Activated T-cell treated with anti-CD3 and anti-CD28 coated beads, Interleukin-2, amount 50 U/mL, for 24 hours (primary cell): ENCODE results near the gene FRMPD2.

Experiments used
- DNase-seq: peaks from one replicate; pipeline ENCODE4 v3.0.0-alpha.2; 2020
- H3K27ac Mint-ChIP-seq: 2 replicates; pipeline ENCODE4 v1.8.0; 2020; ENCODE audit warnings: mild to moderate bottlenecking, mixed read lengths
- H3K27me3 Mint-ChIP-seq: 2 replicates; pipeline ENCODE4 v1.8.0; 2020; ENCODE audit warnings: mixed read lengths
- H3K36me3 Mint-ChIP-seq: 2 replicates; pipeline ENCODE4 v1.8.0; 2020; ENCODE audit warnings: low read depth, mixed read lengths
- H3K4me1 Mint-ChIP-seq: 2 replicates; pipeline ENCODE4 v1.8.0; 2020; ENCODE audit warnings: low read depth, mixed read lengths
- H3K4me3 Mint-ChIP-seq: 2 replicates; pipeline ENCODE4 v1.8.0; 2020; ENCODE audit warnings: mild to moderate bottlenecking, moderate library complexity, mixed read lengths
- H3K9me3 Mint-ChIP-seq: 2 replicates; pipeline ENCODE4 v1.8.0; 2020; ENCODE audit warnings: mixed read lengths

The FRMPD2 gene, protein sequence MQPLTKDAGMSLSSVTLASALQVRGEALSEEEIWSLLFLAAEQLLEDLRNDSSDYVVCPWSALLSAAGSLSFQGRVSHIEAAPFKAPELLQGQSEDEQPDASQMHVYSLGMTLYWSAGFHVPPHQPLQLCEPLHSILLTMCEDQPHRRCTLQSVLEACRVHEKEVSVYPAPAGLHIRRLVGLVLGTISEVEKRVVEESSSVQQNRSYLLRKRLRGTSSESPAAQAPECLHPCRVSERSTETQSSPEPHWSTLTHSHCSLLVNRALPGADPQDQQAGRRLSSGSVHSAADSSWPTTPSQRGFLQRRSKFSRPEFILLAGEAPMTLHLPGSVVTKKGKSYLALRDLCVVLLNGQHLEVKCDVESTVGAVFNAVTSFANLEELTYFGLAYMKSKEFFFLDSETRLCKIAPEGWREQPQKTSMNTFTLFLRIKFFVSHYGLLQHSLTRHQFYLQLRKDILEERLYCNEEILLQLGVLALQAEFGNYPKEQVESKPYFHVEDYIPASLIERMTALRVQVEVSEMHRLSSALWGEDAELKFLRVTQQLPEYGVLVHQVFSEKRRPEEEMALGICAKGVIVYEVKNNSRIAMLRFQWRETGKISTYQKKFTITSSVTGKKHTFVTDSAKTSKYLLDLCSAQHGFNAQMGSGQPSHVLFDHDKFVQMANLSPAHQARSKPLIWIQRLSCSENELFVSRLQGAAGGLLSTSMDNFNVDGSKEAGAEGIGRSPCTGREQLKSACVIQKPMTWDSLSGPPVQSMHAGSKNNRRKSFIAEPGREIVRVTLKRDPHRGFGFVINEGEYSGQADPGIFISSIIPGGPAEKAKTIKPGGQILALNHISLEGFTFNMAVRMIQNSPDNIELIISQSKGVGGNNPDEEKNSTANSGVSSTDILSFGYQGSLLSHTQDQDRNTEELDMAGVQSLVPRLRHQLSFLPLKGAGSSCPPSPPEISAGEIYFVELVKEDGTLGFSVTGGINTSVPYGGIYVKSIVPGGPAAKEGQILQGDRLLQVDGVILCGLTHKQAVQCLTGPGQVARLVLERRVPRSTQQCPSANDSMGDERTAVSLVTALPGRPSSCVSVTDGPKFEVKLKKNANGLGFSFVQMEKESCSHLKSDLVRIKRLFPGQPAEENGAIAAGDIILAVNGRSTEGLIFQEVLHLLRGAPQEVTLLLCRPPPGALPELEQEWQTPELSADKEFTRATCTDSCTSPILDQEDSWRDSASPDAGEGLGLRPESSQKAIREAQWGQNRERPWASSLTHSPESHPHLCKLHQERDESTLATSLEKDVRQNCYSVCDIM (N-terminal part only)

DNA sequence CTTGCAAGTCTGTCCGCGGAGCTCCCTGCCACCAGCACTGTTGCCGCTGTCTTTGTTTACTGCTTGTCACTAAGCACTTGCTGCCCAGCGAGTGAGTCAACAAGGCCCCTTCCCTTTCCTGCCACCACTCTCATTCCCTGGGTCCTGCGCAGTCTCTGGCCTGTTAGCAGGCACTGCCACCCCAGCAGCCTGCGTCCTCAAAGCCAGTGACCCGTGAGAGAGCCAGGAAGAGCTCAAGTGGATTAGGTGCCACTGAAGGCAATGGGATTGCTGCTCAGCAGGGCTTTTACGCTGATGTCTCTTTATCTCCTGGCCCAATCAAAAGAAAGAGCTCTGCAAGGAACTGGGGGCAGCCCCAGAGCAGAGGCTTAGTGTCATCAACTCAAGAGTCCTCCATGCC lies at the start of gene FRMPD2:
Gene FRMPD2, minus strand, starts transcription at position 61 of the 400 bp plus-strand sequence. CDS start 129 bp downstream, outside the sequence.
- Mint-ChIP-seq H3K4me3 (no peak within 1 kb of the TSS), H3K27me3 (peaks cover 15% of the 10 kb centered on the region), H3K36me3 (no peaks in the 10 kb centered on the region), H3K4me1 (no peaks in the 10 kb centered on the region), H3K9me3 (no peaks in the 10 kb centered on the region), H3K27ac (no peak within 1 kb of the TSS)
- DNase-seq = no peak

DNA sequence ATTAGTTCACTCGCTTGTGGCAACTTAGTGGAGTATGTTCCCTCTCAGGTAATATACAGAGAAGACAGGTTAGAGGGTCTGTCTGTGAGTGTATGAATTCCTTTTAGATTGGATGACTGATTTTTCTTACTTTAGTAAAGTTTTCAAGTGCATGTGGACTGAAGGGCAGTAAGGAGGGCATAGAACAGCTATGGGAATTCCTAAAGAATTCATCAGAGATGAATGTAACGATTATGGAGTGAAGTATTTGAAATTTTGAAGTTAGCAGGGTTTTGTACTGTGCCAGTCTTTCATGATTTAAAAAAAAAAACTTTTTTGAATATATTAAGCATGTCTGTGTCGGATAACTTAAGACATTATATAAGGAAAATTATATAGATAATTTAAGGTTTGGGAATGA lies 47.5 kb upstream of the FRMPD2 start:
- no peak for DNase-seq
- H3K4me3 Mint-ChIP-seq = no peak overlapping the region
- H3K36me3 Mint-ChIP-seq = peaks cover 18% of the 10 kb centered on the region
- H3K27ac Mint-ChIP-seq = no peak overlapping the region
- no peaks in the 10 kb centered on the region for H3K9me3 Mint-ChIP-seq
- no peaks in the 10 kb centered on the region for H3K27me3 Mint-ChIP-seq
- peaks cover 41% of the 10 kb centered on the region for H3K4me1 Mint-ChIP-seq

GRCh38 chr10:48317321-48317990 lies 43.0 kb upstream of the FRMPD2 start:
- Mint-ChIP-seq H3K27me3 (no peaks in the 10 kb centered on the region), H3K27ac (no peak overlapping the region), H3K9me3 (no peaks in the 10 kb centered on the region), H3K36me3 (peaks cover 8% of the 10 kb centered on the region), H3K4me1 (peaks cover 28% of the 10 kb centered on the region), H3K4me3 (no peak overlapping the region)
- no peak for DNase-seq

- peaks cover 6% of the 10 kb centered on the region for H3K36me3 Mint-ChIP-seq
Observed at GRCh38 chr10:48316236-48316635, 41.7 kb upstream of the FRMPD2 start.

DNA sequence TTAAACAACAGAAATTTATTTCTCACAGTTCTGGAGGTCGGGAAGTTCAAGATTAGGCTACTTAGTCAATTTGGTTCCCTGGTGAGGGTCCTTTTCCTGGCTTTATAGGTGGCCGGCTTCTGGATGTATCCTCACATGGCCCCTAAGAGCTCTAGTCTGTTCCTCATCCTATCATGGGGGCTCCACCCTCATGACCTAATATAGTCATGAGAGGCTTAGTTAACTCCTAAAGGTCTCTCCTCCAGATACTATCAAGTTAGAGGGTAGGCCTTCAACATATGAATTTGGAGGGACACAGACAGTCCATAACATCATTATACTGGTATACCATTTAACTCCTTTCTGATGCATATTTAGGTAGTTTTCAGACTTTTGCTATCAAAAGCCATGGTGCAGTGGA lies 39.6 kb upstream of the FRMPD2 start:
- Mint-ChIP-seq H3K36me3 (peaks cover 3% of the 10 kb centered on the region), H3K4me3 (no peak overlapping the region), H3K9me3 (no peaks in the 10 kb centered on the region), H3K4me1 (peaks cover 51% of the 10 kb centered on the region), H3K27me3 (no peaks in the 10 kb centered on the region), H3K27ac (no peak overlapping the region)
- DNase-seq = no peak

More at GRCh38 chr10:48316236-48316635, 41.7 kb upstream of the FRMPD2 start:
- H3K4me1 Mint-ChIP-seq = peaks cover 35% of the 10 kb centered on the region
- DNase-seq = no peak
- H3K27ac Mint-ChIP-seq = no peak overlapping the region
- H3K4me3 Mint-ChIP-seq = no peak overlapping the region
- H3K27me3 Mint-ChIP-seq = no peaks in the 10 kb centered on the region
- H3K9me3 Mint-ChIP-seq = no peaks in the 10 kb centered on the region

GRCh38 chr10:48309711-48310226 lies 35.3 kb upstream of the FRMPD2 start:
- peak overlapping the region; percentile 13 for H3K4me3 Mint-ChIP-seq
- peaks cover 6% of the 10 kb centered on the region for H3K36me3 Mint-ChIP-seq
- H3K27me3 Mint-ChIP-seq = no peaks in the 10 kb centered on the region
- no peak for DNase-seq
- H3K9me3 Mint-ChIP-seq = peaks cover 6% of the 10 kb centered on the region
- peaks cover 65% of the 10 kb centered on the region for H3K4me1 Mint-ChIP-seq
- peak overlapping the region; percentile 85 for H3K27ac Mint-ChIP-seq

GRCh38 chr10:48307711-48308018 lies 33.2 kb upstream of the FRMPD2 start:
- Mint-ChIP-seq H3K36me3 (peaks cover 6% of the 10 kb centered on the region), H3K27me3 (no peaks in the 10 kb centered on the region), H3K4me1 (peaks cover 51% of the 10 kb centered on the region), H3K27ac (peak overlapping the region; percentile 70), H3K4me3 (peak overlapping the region; percentile 79), H3K9me3 (peaks cover 6% of the 10 kb centered on the region)
- DNase-seq = no peak

GRCh38 chr10:48306870-48307710 lies 32.6 kb upstream of the FRMPD2 start:
- H3K4me1 Mint-ChIP-seq = peaks cover 47% of the 10 kb centered on the region
- no peak for DNase-seq
- H3K27me3 Mint-ChIP-seq = no peaks in the 10 kb centered on the region

GRCh38 chr10:48306265-48306869 lies 31.9 kb upstream of the FRMPD2 start, which contains the start of gene MAPK8:
Gene MAPK8, plus strand, starts transcription at chr10:48306677. Its CDS starts 94,984 bp downstream, at chr10:48401661.
- no peaks in the 10 kb centered on the region for H3K27me3 Mint-ChIP-seq
- H3K36me3 Mint-ChIP-seq = peaks cover 6% of the 10 kb centered on the region
- peaks cover 6% of the 10 kb centered on the region for H3K9me3 Mint-ChIP-seq
- H3K4me1 Mint-ChIP-seq = peaks cover 41% of the 10 kb centered on the region
- H3K4me3 Mint-ChIP-seq = peak within 1 kb of the TSS; percentile 79
- H3K27ac Mint-ChIP-seq = peak within 1 kb of the TSS; percentile 70
- DNase-seq = peak; percentile 96

More at GRCh38 chr10:48306870-48307710, 32.6 kb upstream of the FRMPD2 start:
- peak overlapping the region; percentile 79 for H3K4me3 Mint-ChIP-seq
- peak overlapping the region; percentile 70 for H3K27ac Mint-ChIP-seq
- H3K9me3 Mint-ChIP-seq = peaks cover 6% of the 10 kb centered on the region
- H3K36me3 Mint-ChIP-seq = peaks cover 6% of the 10 kb centered on the region

GRCh38 chr10:48305905-48306264 lies 31.4 kb upstream of the FRMPD2 start:
- peaks cover 37% of the 10 kb centered on the region for H3K4me1 Mint-ChIP-seq
- H3K36me3 Mint-ChIP-seq = peaks cover 6% of the 10 kb centered on the region

DNA sequence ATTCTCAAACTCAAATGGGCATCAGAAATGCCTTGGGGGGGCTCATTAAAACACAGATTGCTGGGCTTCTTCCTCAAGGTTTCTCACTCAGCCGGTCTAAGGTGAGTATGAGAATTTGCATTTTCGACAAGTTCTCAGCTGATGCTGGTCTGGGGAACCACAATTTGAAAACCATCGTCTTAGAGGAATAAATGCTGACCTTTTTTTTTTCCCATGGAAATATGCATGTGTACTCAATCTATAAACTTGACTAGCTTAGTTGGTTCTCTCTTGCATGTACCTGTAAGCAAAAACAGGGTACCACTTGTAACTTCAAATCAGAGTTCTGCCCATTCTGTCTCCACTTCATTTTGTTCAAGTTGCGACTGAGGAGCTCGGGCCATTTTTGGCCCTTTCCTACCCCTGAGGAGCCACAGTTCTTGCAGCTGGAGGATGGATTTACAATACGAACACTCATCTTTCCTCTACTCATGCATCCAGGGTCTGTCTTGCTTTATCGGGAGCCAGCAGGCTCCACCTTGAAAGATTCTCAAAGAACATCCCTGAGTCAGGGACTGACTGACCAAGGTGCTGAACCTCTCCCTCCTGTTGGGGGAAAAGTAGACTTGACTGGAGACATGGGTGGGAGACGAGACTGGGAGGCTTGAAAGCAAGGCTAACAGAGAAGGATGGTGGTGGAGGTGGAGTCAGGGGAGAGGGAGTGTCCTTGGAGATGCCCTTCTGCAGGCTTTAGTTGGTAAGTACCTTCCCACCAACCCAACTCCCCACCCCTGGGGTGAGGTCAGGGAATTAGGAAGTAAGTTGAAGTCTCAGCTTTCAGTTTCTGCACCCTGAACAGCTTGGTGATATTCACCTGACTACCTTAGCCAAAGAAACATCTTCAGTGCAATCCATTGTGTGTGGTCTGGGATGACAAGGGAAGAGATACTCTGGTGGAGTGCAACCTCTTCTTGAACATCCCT lies 28.3 kb upstream of the FRMPD2 start:
- H3K9me3 Mint-ChIP-seq = peaks cover 6% of the 10 kb centered on the region
- no peak overlapping the region for H3K4me3 Mint-ChIP-seq
- H3K36me3 Mint-ChIP-seq = peaks cover 3% of the 10 kb centered on the region
- no peaks in the 10 kb centered on the region for H3K27me3 Mint-ChIP-seq
- DNase-seq = no peak
- peaks cover 13% of the 10 kb centered on the region for H3K4me1 Mint-ChIP-seq
- no peak overlapping the region for H3K27ac Mint-ChIP-seq

More at GRCh38 chr10:48305905-48306264, 31.4 kb upstream of the FRMPD2 start:
- H3K9me3 Mint-ChIP-seq = peaks cover 6% of the 10 kb centered on the region
- H3K27ac Mint-ChIP-seq = peak overlapping the region; percentile 66
- no peaks in the 10 kb centered on the region for H3K27me3 Mint-ChIP-seq
- H3K4me3 Mint-ChIP-seq = peak overlapping the region; percentile 66
- no peak for DNase-seq

DNA sequence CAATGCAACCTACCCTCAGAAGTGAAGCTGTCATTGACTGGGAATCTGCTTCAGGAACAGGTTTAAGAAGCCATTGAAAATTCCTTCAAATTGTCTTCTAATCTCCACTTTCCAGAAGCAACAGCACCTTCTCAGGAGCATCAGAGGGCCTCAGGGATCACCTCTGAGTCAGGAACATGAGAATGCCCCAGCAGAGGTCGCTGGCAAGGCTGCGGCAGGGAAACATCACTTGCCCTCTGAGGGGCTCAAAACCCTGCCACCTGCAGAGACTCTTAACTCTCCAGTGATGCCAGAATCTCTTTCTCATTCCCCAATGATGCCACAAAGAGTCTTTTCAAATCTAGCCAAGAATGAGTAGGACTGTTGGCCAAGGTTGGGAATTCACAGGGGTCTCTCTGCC lies 26.1 kb upstream of the FRMPD2 start:
- no peaks in the 10 kb centered on the region for H3K27me3 Mint-ChIP-seq
- peaks cover 2% of the 10 kb centered on the region for H3K4me1 Mint-ChIP-seq
- DNase-seq = no peak
- no peak overlapping the region for H3K27ac Mint-ChIP-seq
- no peak overlapping the region for H3K4me3 Mint-ChIP-seq
- H3K36me3 Mint-ChIP-seq = no peaks in the 10 kb centered on the region
- H3K9me3 Mint-ChIP-seq = no peaks in the 10 kb centered on the region
